ENCODE data around the gene IRF8. TPM values are rescaled to one million over a fixed set of nuclear protein-coding genes. Genes with fewer than 3 reads are reported as not detected.

IRF8 gene
- total RNA-seq, 2 experiments from 2014 or later = 221 to 224 TPM

- Mint-ChIP-seq H3K27ac (no peak overlapping the region), H3K4me1 (ENCODE audit: low read depth) (peaks cover 9% of the 10 kb centered on the region), H3K9me3 (peaks cover 6% of the 10 kb centered on the region), H3K4me3 (no peak overlapping the region), H3K27me3 (peaks cover 2% of the 10 kb centered on the region), H3K36me3 (ENCODE audit: low read depth) (no peaks in the 10 kb centered on the region)
- DNase-seq (no peak), ATAC-seq (no peak)
- ChIA-PET POLR2A (no interaction called here), CTCF (no interaction called here)
- no peak for TF ChIP-seq CTCF (IDR thresholded peaks at IDR 0.05)
- intact Hi-C loops (cut with micrococcal nuclease) = no loop called here
Measured at GRCh38 chr16:85862476-85863383, 36.2 kb upstream of the IRF8 start.

GRCh38 chr16:85863384-85863774 is 35.6 kb upstream of the IRF8 start:
- intact Hi-C loops (cut with micrococcal nuclease) = no loop called here
- H3K9me3 Mint-ChIP-seq = peaks cover 6% of the 10 kb centered on the region
- no peak for TF ChIP-seq CTCF (IDR thresholded peaks at IDR 0.05)
- POLR2A ChIA-PET = no interaction called here
- H3K36me3 Mint-ChIP-seq (ENCODE audit: low read depth) = no peaks in the 10 kb centered on the region
- ATAC-seq (no peak), DNase-seq (no peak)
- no peak overlapping the region for H3K27ac Mint-ChIP-seq
- H3K4me1 Mint-ChIP-seq (ENCODE audit: low read depth) = peaks cover 7% of the 10 kb centered on the region
- H3K4me3 Mint-ChIP-seq = no peak overlapping the region
- H3K27me3 Mint-ChIP-seq = peaks cover 2% of the 10 kb centered on the region
- CTCF ChIA-PET = no interaction called here

- peaks cover 12% of the 10 kb centered on the region for H3K9me3 Mint-ChIP-seq
- ATAC-seq = no peak
- peaks cover 16% of the 10 kb centered on the region for H3K4me1 Mint-ChIP-seq (ENCODE audit: low read depth)
- TF ChIP-seq CTCF (IDR thresholded peaks at IDR 0.05) = no peak
- no peak for DNase-seq
- POLR2A ChIA-PET = no interaction called here
- intact Hi-C loops (cut with micrococcal nuclease) = no loop called here
- H3K27me3 Mint-ChIP-seq = no peaks in the 10 kb centered on the region
- no peak overlapping the region for H3K4me3 Mint-ChIP-seq
- no peak overlapping the region for H3K27ac Mint-ChIP-seq
- CTCF ChIA-PET = no interaction called here
- no peaks in the 10 kb centered on the region for H3K36me3 Mint-ChIP-seq (ENCODE audit: low read depth)
Measured at GRCh38 chr16:85864965-85865364, 34.0 kb upstream of the IRF8 start.

- H3K9me3 Mint-ChIP-seq = peaks cover 12% of the 10 kb centered on the region
- ChIA-PET POLR2A (interaction anchor here (0.6 to 1.4 kb wide), 5 partner anchors 15 to 64 kb away, joined by 3 to 6 read pairs (median 3); partner anchors contain the start of gene IRF8), CTCF (interaction anchor here (0.9 to 2.0 kb wide), 5 partner anchors 12 to 121 kb away, joined by 3 to 5 read pairs (median 4); partner anchors contain the start of gene IRF8)
- no peak for TF ChIP-seq CTCF (IDR thresholded peaks at IDR 0.05)
- intact Hi-C loops (cut with micrococcal nuclease) = no loop called here
- ATAC-seq (no peak), DNase-seq (no peak)
- H3K36me3 Mint-ChIP-seq (ENCODE audit: low read depth) = no peaks in the 10 kb centered on the region
- H3K4me1 Mint-ChIP-seq (ENCODE audit: low read depth) = peaks cover 34% of the 10 kb centered on the region
- no peak overlapping the region for H3K27ac Mint-ChIP-seq
- H3K27me3 Mint-ChIP-seq = peaks cover 2% of the 10 kb centered on the region
- H3K4me3 Mint-ChIP-seq = no peak overlapping the region
Measured at GRCh38 chr16:85867189-85867588, 31.8 kb upstream of the IRF8 start.

- Mint-ChIP-seq H3K9me3 (peaks cover 12% of the 10 kb centered on the region), H3K4me1 (ENCODE audit: low read depth) (peaks cover 35% of the 10 kb centered on the region), H3K27me3 (peaks cover 2% of the 10 kb centered on the region), H3K4me3 (no peak overlapping the region), H3K36me3 (ENCODE audit: low read depth) (no peaks in the 10 kb centered on the region), H3K27ac (no peak overlapping the region)
- DNase-seq = no peak
- TF ChIP-seq CTCF (IDR thresholded peaks at IDR 0.05) = no peak
- CTCF ChIA-PET = interaction anchor here (1.2 to 2.5 kb wide), 3 partner anchors 24 to 49 kb away, joined by 3 to 9 read pairs (median 6); no protein-coding TSS in a partner anchor
- no peak for ATAC-seq
- intact Hi-C loops (cut with micrococcal nuclease) = no loop called here
- POLR2A ChIA-PET = no interaction called here
Measured at GRCh38 chr16:85868495-85868894, 30.5 kb upstream of the IRF8 start.

All from activated CD8-positive, alpha-beta T cell treated with anti-CD3 and anti-CD28 coated beads for 36 hours (primary cell).